IPS-15b (cell line): ENCODE results near the gene VAMP2.

Source experiments
- H3K27me3 ChIP-seq: one replicate; pipeline ENCODE4 v1.6.1; 2013; ENCODE audit warnings: low read length; ENCODE audit not compliant: control insufficient read depth, insufficient read depth
- H3K36me3 ChIP-seq: one replicate; pipeline ENCODE4 v1.6.1; 2013; ENCODE audit warnings: low read length; ENCODE audit not compliant: control insufficient read depth, insufficient read depth
- H3K4me1 ChIP-seq: one replicate; pipeline ENCODE4 v1.6.1; 2013; ENCODE audit warnings: mild to moderate bottlenecking, low read length; ENCODE audit not compliant: control insufficient read depth, insufficient read depth
- H3K4me3 ChIP-seq: one replicate; pipeline ENCODE4 v1.5.1; 2013; ENCODE audit warnings: low read depth, low read length
- H3K9ac ChIP-seq: one replicate; pipeline ENCODE4 v1.6.1; 2013; ENCODE audit warnings: low read depth, mild to moderate bottlenecking, low read length
- H3K9me3 ChIP-seq: one replicate; pipeline ENCODE4 v1.6.1; 2013; ENCODE audit warnings: mild to moderate bottlenecking, low read length; ENCODE audit not compliant: control insufficient read depth, insufficient read depth

The VAMP2 gene

DNA sequence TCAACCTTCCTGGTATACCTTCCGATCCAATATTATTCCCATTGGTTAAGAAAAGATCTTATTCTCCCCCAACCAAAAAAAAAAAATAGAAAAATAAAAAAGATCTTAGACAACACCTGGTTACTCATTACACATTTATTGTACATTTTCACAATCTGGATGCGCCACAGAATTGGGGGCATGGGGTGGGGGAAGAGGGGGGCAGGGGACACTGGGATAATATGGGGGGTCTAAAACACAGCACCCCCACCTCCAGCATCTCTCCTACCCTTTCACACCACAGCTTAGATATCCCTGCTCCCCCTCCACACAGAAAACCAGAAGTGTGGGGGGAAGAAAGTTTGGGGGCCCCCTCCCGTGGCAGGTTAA is 3.7 kb downstream of the VAMP2 start:
- Histone ChIP-seq H3K36me3 (peaks cover 5% of the 10 kb centered on the region), H3K9me3 (no peaks in the 10 kb centered on the region), H3K4me3 (no peak overlapping the region), H3K4me1 (peaks cover 15% of the 10 kb centered on the region), H3K9ac (no peak overlapping the region), H3K27me3 (peaks cover 2% of the 10 kb centered on the region)

GRCh38 chr17:8158267-8159031 is 4.3 kb downstream of the VAMP2 start:
- H3K4me1 ChIP-seq = peaks cover 14% of the 10 kb centered on the region
- H3K9me3 ChIP-seq = no peaks in the 10 kb centered on the region
- H3K36me3 ChIP-seq = peaks cover 5% of the 10 kb centered on the region
- H3K4me3 ChIP-seq = peak overlapping the region; percentile 18
- H3K27me3 ChIP-seq = peaks cover 2% of the 10 kb centered on the region
- no peak overlapping the region for H3K9ac ChIP-seq

GRCh38 chr17:8156246-8156992 is 6.3 kb downstream of the VAMP2 start:
- Histone ChIP-seq H3K36me3 (peaks cover 5% of the 10 kb centered on the region), H3K4me3 (peak overlapping the region; percentile 95), H3K4me1 (peaks cover 18% of the 10 kb centered on the region), H3K27me3 (peaks cover 2% of the 10 kb centered on the region), H3K9me3 (no peaks in the 10 kb centered on the region), H3K9ac (peak overlapping the region; percentile 83)

GRCh38 chr17:8155996-8156245 is 6.8 kb downstream of the VAMP2 start:
- H3K4me3 ChIP-seq = peak overlapping the region; percentile 95
- H3K9ac ChIP-seq = peak overlapping the region; percentile 47
- H3K9me3 ChIP-seq = no peaks in the 10 kb centered on the region
- peaks cover 2% of the 10 kb centered on the region for H3K27me3 ChIP-seq
- peaks cover 5% of the 10 kb centered on the region for H3K36me3 ChIP-seq
- H3K4me1 ChIP-seq = peaks cover 16% of the 10 kb centered on the region

DNA sequence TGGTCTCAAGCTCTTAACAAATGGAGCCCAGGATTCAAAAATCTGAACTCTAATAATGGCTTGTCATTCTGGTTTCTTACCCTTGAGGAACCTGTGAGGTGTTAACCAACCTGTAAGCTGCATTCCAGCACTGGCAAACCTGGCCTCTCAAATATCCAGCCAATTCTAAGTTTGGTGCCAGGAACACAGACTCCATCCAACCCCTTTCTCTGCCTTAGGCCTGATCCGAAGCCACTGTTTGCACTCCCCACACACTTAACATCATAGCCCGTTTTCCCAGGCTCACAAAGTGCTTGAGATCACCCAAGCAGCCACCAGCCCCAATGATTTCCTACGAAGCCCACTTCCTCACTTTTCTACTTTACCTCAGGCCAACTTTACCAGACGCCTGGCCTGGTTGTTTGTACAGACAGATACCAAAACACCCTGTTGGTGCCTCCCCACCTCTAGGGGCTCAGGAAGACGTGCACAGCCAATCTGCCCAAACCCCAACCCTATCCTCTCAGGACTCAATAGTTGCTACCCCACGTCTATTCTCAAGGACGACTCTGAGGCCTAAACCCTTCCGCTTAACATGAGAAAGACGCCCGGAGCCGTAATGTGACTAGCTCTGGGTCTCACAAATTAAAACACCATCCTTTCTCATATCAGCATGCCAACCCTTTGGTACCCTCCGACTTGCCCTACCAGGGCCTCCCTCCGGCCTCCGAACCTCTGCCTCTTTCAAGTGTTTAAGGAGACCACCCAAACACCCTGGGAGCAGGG is 7.3 kb downstream of the VAMP2 start:
- peaks cover 16% of the 10 kb centered on the region for H3K4me1 ChIP-seq
- H3K27me3 ChIP-seq = peaks cover 2% of the 10 kb centered on the region
- peaks cover 3% of the 10 kb centered on the region for H3K36me3 ChIP-seq

DNA sequence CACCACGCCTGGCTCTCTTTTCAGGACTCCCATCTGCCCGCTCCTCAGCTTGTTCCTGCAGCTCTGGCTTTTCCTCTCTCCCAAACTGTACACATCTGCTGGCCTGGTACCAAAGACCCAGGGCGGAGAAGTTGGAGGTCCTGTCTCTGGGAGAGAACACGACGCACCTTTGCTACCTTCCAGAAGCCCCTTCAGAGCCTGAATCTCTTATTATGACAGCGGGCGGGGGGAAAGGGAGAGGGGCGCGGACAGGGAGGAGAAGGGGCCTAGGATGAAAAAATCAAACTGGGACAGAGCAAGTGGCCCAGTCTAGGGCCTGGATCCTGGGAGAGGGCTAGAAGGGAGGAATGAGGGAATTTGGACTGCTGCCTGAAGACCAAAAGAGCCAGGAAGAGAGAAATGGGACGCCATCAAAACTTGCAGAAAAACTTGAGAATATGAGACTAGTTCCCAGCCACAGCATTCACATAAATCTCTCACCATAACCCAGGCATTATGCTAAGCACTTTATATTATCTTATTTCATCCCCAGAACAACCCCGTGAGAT is 8.1 kb downstream of the VAMP2 start:
- Histone ChIP-seq H3K36me3 (peaks cover 9% of the 10 kb centered on the region), H3K9ac (peak overlapping the region; percentile 54), H3K9me3 (no peaks in the 10 kb centered on the region), H3K4me1 (peaks cover 16% of the 10 kb centered on the region), H3K4me3 (peak overlapping the region; percentile 61), H3K27me3 (peaks cover 2% of the 10 kb centered on the region)

More for the DNA sequence above, 7.3 kb downstream of the VAMP2 start:
- no peaks in the 10 kb centered on the region for H3K9me3 ChIP-seq
- peak overlapping the region; percentile 47 for H3K9ac ChIP-seq
- peak overlapping the region; percentile 95 for H3K4me3 ChIP-seq

DNA sequence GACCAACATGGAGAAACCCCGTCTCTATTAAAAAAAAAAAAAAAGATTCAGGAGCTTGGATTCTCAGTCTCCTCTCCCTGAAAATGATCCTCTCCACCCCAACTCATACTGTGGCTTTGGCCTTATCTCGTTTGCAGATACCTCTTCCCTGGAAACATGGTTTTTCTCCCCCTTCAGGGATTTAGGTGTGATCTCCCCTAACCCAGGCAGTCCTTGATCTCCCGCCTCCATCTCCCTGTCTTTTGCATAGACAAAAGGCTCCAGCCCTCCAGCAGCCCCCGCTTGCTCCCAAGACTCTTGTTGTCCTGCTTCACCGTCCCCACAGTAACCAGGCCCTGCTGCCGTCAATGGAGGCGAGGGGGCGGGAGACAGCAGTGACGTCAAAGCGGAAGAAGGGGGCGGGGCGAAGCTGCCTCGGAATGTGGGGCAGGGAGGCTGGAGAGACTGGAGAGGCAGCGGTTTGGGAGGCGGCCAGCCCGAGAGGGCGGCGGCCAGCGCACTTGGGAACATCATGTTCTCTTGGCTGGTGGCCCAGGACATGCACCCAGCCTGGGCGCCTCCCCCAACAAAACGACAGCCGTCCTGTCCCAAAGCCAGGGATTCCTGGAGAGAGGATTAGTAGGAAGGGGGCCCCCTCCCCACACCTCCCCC is 8.7 kb downstream of the VAMP2 start:
- Histone ChIP-seq H3K36me3 (peaks cover 15% of the 10 kb centered on the region), H3K4me3 (peak overlapping the region; percentile 61), H3K9ac (peak overlapping the region; percentile 54), H3K4me1 (peaks cover 16% of the 10 kb centered on the region), H3K27me3 (peaks cover 2% of the 10 kb centered on the region), H3K9me3 (no peaks in the 10 kb centered on the region)

DNA sequence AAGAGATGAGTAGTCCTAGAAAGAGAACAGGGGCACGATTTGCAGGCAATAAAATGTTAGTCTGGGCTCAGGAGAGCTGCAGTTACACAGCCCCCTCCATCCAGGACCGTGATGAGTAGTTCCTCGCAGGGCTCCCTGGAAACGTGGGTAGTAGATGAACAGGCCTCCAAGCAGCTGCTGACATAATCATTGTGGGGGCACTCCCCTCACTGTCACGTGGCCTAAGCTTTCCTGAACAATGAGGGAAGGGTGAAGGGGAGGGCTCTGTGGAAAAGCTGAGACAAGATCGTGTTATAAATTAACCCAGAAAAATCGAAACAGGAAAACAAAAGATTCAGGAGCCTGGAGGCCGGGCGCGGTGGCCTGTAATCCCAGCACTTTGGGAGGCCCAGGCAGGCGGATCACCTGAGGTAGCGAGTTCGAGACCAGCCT is 9.2 kb downstream of the VAMP2 start:
- H3K9ac ChIP-seq = no peak overlapping the region
- H3K9me3 ChIP-seq = no peaks in the 10 kb centered on the region
- H3K4me3 ChIP-seq = no peak overlapping the region
- peaks cover 2% of the 10 kb centered on the region for H3K27me3 ChIP-seq
- peaks cover 16% of the 10 kb centered on the region for H3K4me1 ChIP-seq
- H3K36me3 ChIP-seq = peaks cover 17% of the 10 kb centered on the region

DNA sequence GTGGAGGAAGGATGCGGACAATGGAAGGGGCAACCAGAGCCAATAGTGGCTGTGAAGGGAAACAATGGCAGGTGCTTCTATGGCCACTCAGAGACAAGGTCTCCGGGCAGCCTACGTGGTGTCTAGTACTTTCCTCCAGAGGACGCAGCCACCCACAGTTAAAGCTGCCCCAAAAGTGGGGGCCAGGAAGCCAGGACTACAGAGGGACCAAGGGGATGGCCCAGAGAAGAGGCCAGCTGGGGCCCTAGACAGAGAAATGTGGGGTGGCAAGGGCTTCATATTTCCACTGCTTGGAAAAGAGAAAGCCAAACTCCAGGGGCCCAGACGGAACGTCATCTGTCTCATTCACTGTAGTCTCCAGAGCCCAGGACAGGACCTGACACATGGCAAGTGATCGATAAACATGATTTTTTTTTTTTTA is 9.7 kb downstream of the VAMP2 start:
- Histone ChIP-seq H3K4me3 (peak overlapping the region; percentile 43), H3K9ac (no peak overlapping the region), H3K4me1 (peaks cover 16% of the 10 kb centered on the region), H3K9me3 (no peaks in the 10 kb centered on the region), H3K27me3 (peaks cover 2% of the 10 kb centered on the region), H3K36me3 (peaks cover 19% of the 10 kb centered on the region)

DNA sequence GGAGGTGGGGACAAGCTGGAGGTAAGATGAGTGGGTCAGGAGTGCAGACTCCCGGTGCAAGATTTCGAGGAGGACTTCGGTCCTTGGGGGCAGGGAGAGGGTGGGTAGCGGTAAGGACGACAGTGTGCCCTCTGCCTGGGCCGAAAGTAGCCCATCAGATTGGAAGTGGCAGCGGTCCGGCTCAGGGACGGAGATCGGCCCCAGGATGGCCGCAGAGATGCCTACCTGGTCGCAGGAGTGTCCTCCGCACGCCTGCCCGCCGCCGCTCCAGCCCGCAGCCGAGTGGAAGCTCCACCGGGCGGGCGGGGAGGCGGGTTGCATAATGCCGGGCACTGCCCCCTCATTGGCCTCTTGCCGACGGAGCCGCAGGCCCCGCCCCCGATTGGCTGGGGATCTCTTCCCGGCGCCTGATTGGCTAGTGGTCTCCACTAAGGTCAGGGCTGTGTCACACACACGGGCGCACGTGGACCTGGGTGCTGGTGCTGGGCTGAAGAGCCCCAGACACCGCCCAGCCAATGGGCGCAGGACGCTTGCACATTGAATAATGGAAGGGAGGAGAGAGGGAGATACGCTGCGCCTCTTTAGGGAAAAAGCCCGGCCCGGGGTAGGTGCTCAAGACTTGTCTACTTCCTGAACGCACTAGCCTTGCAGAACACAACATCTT is 10.5 kb downstream of the VAMP2 start, which contains the start of gene PER1:
TSS of gene PER1 (minus strand) at position 293 of the 664 bp plus-strand sequence. CDS start 1,698 bp downstream, outside the sequence.
- Histone ChIP-seq H3K4me3 (peak within 1 kb of the TSS; percentile 91), H3K36me3 (peaks cover 27% of the 10 kb centered on the region), H3K27me3 (peaks cover 2% of the 10 kb centered on the region), H3K9me3 (no peaks in the 10 kb centered on the region), H3K4me1 (peaks cover 16% of the 10 kb centered on the region), H3K9ac (peak within 1 kb of the TSS; percentile 16)
